ENCODE results near the gene PLEKHG1. TPM values are rescaled to one million over a fixed set of nuclear protein-coding genes. Genes with fewer than 3 reads are reported as not detected.

Gene PLEKHG1
- total RNA-seq, 1 donor from 2014 or later, result 42.2 TPM

DNA sequence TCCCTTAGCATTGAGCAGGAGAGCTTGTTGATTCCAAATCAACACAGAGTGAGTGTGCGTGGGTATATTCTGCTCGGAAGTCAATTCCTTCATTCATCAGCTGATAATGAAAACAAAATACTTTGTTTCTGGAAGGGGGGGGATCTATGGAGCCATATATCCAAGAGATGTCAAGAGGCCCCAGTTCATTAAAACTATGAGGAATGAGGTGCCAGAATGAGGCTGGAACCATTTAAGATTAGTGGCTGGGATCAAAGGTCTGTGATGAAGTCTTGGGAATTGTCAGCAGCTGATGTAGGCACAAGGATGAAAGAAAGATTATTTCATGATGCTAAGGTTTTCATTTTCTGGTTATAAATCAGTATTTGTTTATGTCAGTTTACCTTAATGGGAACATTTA lies 30.5 kb upstream of the PLEKHG1 start:
- H3K4me3 Mint-ChIP-seq (ENCODE audit: low read depth), result no peak overlapping the region
- H3K27me3 Mint-ChIP-seq, result peaks cover 3% of the 10 kb centered on the region
- TF ChIP-seq, protein P1, sequence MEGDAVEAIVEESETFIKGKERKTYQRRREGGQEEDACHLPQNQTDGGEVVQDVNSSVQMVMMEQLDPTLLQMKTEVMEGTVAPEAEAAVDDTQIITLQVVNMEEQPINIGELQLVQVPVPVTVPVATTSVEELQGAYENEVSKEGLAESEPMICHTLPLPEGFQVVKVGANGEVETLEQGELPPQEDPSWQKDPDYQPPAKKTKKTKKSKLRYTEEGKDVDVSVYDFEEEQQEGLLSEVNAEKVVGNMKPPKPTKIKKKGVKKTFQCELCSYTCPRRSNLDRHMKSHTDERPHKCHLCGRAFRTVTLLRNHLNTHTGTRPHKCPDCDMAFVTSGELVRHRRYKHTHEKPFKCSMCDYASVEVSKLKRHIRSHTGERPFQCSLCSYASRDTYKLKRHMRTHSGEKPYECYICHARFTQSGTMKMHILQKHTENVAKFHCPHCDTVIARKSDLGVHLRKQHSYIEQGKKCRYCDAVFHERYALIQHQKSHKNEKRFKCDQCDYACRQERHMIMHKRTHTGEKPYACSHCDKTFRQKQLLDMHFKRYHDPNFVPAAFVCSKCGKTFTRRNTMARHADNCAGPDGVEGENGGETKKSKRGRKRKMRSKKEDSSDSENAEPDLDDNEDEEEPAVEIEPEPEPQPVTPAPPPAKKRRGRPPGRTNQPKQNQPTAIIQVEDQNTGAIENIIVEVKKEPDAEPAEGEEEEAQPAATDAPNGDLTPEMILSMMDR (IDR thresholded peaks at IDR 0.05; ENCODE audit: unreplicated experiment), result no peak
- H3K36me3 Mint-ChIP-seq (ENCODE audit: insufficient read depth), result no peaks in the 10 kb centered on the region
- no peaks in the 10 kb centered on the region for H3K9me3 Mint-ChIP-seq (ENCODE audit: low read depth)
- peaks cover 64% of the 10 kb centered on the region for H3K4me1 Mint-ChIP-seq (ENCODE audit: low read depth)
- DNase-seq (ENCODE audit: low spot score, unreplicated experiment), result no peak
- no peak overlapping the region for H3K27ac Mint-ChIP-seq

DNA sequence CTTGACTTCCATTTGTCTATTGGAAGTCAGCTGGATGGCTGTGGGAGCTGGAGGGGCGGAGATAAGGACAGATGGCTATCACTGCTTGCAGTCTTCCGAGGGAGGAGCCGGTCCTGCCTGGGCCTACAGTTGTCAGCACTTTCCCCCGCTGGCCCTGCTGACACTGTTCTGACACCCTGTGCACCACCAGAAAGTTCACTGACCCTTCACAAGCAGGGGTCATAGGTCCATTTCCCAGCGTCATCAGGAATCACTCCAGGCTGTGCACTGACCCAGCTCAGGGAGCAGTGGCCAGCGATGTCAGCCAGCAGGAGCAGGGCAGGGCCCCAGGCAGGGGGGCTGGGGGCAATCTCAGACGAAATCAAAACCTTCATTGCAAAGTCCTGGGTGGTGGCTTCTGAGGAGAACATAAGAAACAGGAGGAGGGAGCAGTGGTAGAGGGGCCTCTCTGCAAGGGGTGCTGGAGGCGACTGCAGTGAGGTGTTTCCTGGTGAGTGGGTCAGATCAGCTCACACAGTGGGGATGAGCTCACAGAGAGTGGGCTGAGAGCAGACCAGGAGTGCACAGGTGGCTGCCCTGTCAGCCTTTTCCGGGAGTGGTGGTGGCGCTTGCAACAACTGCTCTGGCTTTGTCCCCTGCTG lies 26.5 kb upstream of the PLEKHG1 start:
- Mint-ChIP-seq H3K27ac (no peak overlapping the region), H3K9me3 (ENCODE audit: low read depth) (no peaks in the 10 kb centered on the region), H3K4me3 (ENCODE audit: low read depth) (no peak overlapping the region), H3K4me1 (ENCODE audit: low read depth) (peaks cover 34% of the 10 kb centered on the region), H3K27me3 (peaks cover 16% of the 10 kb centered on the region), H3K36me3 (ENCODE audit: insufficient read depth) (no peaks in the 10 kb centered on the region)
- TF ChIP-seq, protein P1 (IDR thresholded peaks at IDR 0.05; ENCODE audit: unreplicated experiment), result no peak
- no peak for DNase-seq (ENCODE audit: low spot score, unreplicated experiment)

DNA sequence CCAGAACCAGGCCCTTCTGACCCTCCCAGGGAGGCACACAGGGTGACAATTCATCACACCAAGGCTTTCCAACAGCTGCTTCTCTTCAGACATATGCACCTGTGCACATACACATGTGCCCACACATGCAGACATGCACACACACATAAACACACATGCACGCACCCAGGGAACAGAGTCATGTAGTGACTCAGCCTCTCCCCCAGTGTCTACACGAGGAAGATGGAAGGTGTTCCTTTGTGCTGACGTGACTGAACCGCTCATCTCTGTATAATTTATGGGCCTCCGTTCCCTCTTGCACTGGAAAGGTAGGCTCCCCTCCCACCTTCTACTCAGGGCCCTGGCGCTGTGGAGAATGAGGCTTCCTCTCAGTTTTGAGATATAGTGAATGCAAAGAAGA lies 23.8 kb upstream of the PLEKHG1 start:
- no peaks in the 10 kb centered on the region for H3K36me3 Mint-ChIP-seq (ENCODE audit: insufficient read depth)
- peaks cover 15% of the 10 kb centered on the region for H3K4me1 Mint-ChIP-seq (ENCODE audit: low read depth)
- TF ChIP-seq, protein P1 (IDR thresholded peaks at IDR 0.05; ENCODE audit: unreplicated experiment), result no peak
- no peak overlapping the region for H3K4me3 Mint-ChIP-seq (ENCODE audit: low read depth)
- peaks cover 16% of the 10 kb centered on the region for H3K27me3 Mint-ChIP-seq
- H3K9me3 Mint-ChIP-seq (ENCODE audit: low read depth), result no peaks in the 10 kb centered on the region
- no peak for DNase-seq (ENCODE audit: low spot score, unreplicated experiment)
- H3K27ac Mint-ChIP-seq, result no peak overlapping the region

DNA sequence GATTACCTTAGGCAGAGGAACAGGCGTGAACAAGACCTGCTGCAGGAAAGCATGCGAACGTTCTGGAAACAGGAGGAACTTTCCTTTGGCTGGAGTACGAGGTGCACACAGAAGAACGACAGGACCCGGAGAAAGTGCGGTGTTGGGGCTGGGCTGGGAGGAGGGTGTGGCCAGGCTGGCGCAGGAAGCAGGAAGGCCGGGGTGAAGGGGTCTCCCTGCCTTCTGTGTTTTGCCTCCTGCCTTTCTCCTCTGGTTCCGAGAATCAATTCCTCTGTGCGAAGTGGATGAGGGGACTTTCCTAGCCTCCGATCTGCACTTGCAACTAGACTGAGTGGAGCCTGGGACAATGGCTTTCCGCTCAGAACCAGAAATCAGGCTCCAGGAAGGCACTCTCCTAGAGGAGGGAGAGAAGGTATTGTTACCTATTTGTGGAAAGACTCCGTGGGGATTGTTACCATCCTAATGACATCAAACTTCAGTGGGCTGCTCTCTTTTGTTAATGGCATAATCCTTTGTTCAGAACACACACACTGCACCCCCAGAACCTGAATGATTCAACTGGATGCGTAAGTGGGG lies 22.9 kb upstream of the PLEKHG1 start:
- H3K4me1 Mint-ChIP-seq (ENCODE audit: low read depth), result peaks cover 13% of the 10 kb centered on the region
- H3K36me3 Mint-ChIP-seq (ENCODE audit: insufficient read depth), result no peaks in the 10 kb centered on the region
- TF ChIP-seq, protein P1 (IDR thresholded peaks at IDR 0.05; ENCODE audit: unreplicated experiment), result no peak
- no peak overlapping the region for H3K27ac Mint-ChIP-seq
- H3K9me3 Mint-ChIP-seq (ENCODE audit: low read depth), result no peaks in the 10 kb centered on the region
- DNase-seq (ENCODE audit: low spot score, unreplicated experiment), result no peak
- H3K4me3 Mint-ChIP-seq (ENCODE audit: low read depth), result no peak overlapping the region
- peaks cover 16% of the 10 kb centered on the region for H3K27me3 Mint-ChIP-seq

DNA sequence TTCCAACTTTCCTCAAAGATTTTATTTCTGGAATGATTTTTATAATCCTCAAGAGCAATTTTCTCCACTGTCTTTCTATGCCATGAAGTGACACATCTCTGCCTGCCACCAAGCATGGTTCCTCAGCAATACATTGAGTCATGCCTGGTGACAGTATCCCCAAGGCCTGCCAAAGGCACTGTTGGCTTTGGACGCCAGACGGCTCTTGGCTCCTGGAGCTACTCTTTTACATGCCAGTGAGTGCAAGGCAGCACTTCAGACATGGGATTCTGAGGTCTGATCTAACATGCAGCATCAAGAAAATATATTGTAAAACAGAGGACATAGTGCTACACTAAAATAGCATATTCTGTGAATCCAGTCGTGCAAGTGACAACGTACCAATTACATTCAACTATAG lies 20.1 kb upstream of the PLEKHG1 start:
- H3K4me3 Mint-ChIP-seq (ENCODE audit: low read depth), result no peak overlapping the region
- H3K9me3 Mint-ChIP-seq (ENCODE audit: low read depth), result no peaks in the 10 kb centered on the region
- no peak overlapping the region for H3K27ac Mint-ChIP-seq
- no peaks in the 10 kb centered on the region for H3K4me1 Mint-ChIP-seq (ENCODE audit: low read depth)
- peaks cover 12% of the 10 kb centered on the region for H3K27me3 Mint-ChIP-seq
- DNase-seq (ENCODE audit: low spot score, unreplicated experiment), result no peak
- no peaks in the 10 kb centered on the region for H3K36me3 Mint-ChIP-seq (ENCODE audit: insufficient read depth)
- TF ChIP-seq, protein P1 (IDR thresholded peaks at IDR 0.05; ENCODE audit: unreplicated experiment), result no peak

All from progenitor cell of endocrine pancreas (in vitro differentiated cells).